GM18867 (cell line): ENCODE results near the gene TUT4.

Source experiments
- ATAC-seq: cut with Tn5 transposase; IDR thresholded peaks from one replicate; pipeline ENCODE4 v1.9.1; 2021; ENCODE audit warnings: mild to moderate bottlenecking, moderate library complexity; ENCODE audit not compliant: unreplicated experiment

Gene TUT4

GRCh38 chr1:52576074-52576473, 23.2 kb upstream of the TUT4 start:
- ATAC-seq, result no peak

- no peak for ATAC-seq
These were observed 21.7 kb upstream of the TUT4 start for GRCh38 chr1:52574594-52574993.

GRCh38 chr1:52572387-52572786, 19.5 kb upstream of the TUT4 start:
- no peak for ATAC-seq

- no peak for ATAC-seq
These were observed 18.9 kb upstream of the TUT4 start for GRCh38 chr1:52571783-52572182.

GRCh38 chr1:52569449-52570210, 16.7 kb upstream of the TUT4 start:
- ATAC-seq, result no peak

- ATAC-seq, result no peak
These were observed 15.1 kb upstream of the TUT4 start for GRCh38 chr1:52567943-52568342.

GRCh38 chr1:52562766-52563165, 9.9 kb upstream of the TUT4 start:
- no peak for ATAC-seq

- no peak for ATAC-seq
These were observed 7.0 kb upstream of the TUT4 start for GRCh38 chr1:52559875-52560274.

- no peak for ATAC-seq
These were observed 6.0 kb upstream of the TUT4 start for GRCh38 chr1:52558941-52559340.

GRCh38 chr1:52556641-52557360, 3.9 kb upstream of the TUT4 start:
- no peak for ATAC-seq

- ATAC-seq, result no peak
These were observed 1.9 kb upstream of the TUT4 start for GRCh38 chr1:52554756-52555155.

- ATAC-seq, result no peak
These were observed 1.4 kb upstream of the TUT4 start for GRCh38 chr1:52554267-52554640.

GRCh38 chr1:52553362-52554266, 722 bp upstream of the TUT4 start:
- peak; percentile 79 for ATAC-seq

- peak; percentile 44 for ATAC-seq
These were observed 722 bp downstream of the TUT4 start for GRCh38 chr1:52552236-52552504.

GRCh38 chr1:52551507-52552235, 1.2 kb downstream of the TUT4 start:
- no peak for ATAC-seq

GRCh38 chr1:52550447-52550846, 2.4 kb downstream of the TUT4 start:
- ATAC-seq, result no peak

GRCh38 chr1:52549267-52549666, 3.6 kb downstream of the TUT4 start:
- ATAC-seq, result no peak

GRCh38 chr1:52546852-52547251, 6.0 kb downstream of the TUT4 start:
- ATAC-seq, result no peak

- no peak for ATAC-seq
These were observed 8.0 kb downstream of the TUT4 start for GRCh38 chr1:52544665-52545525.

- no peak for ATAC-seq
These were observed 10.7 kb downstream of the TUT4 start for GRCh38 chr1:52542085-52542688.
